GM23338 (cell line): ENCODE results near the gene TMEM107.

ENCODE experiments used
- CREB1 ChIP-seq: fragments of 250-450 bp; sonication (Bioruptor Pico); IDR thresholded peaks from 2 replicates; pipeline ENCODE4 v1.5.0; 2020; ENCODE audit warnings: low read depth, mild to moderate bottlenecking, moderate library complexity
- CTCF ChIP-seq, 2 experiments: fragments of 200-600 bp in 1 of 2; sonication (generic) in 1 of 2; conservative IDR thresholded peaks; 2 replicates each; pipeline versions ENCODE4 v1.5.1 to v1.6.1; 2016 to 2017; ENCODE audit warnings: antibody characterized with exemption in 2 of 2, low read depth in 2 of 2, mild to moderate bottlenecking in 2 of 2, moderate library complexity in 1 of 2
- JUNB ChIP-seq: IDR thresholded peaks from one replicate; pipeline ENCODE4 v1.6.1; 2016; ENCODE audit warnings: antibody characterized with exemption; ENCODE audit not compliant: unreplicated experiment

- TF ChIP-seq CTCF (conservative IDR thresholded peaks at IDR 0.05; ENCODE audit: low read depth in 2 of 2) (no peak), CREB1 (CRISPR knock-in tag) (no peak), JUNB (no peak)
Observed at GRCh38 chr17:8167526-8167925, 8.7 kb downstream of the TMEM107 start.
